H1 (cell line): Measurements from ENCODE around the gene SNAPC3. TPM values are rescaled to one million over a fixed set of nuclear protein-coding genes. Genes with fewer than 3 reads are reported as not detected.

Experiments
- BACH1 ChIP-seq: IDR thresholded peaks from 2 replicates; pipeline ENCODE4 v1.6.1; 2012; ENCODE audit warnings: low read length, improper control_type of control experiment
- BRCA1 ChIP-seq: IDR thresholded peaks from 2 replicates; pipeline ENCODE4 v1.6.1; 2012; ENCODE audit warnings: low read depth, low read length, improper control_type of control experiment
- EZH2 ChIP-seq: fragments of 200-600 bp; sonication (generic); IDR thresholded peaks from 2 replicates; pipeline ENCODE4 v1.7.1; 2012; ENCODE audit warnings: low read depth, mild to moderate bottlenecking, moderate library complexity, low read length, inconsistent platforms; ENCODE audit not compliant: severe bottlenecking
- GABPA ChIP-seq: IDR thresholded peaks from 2 replicates; pipeline ENCODE4 v1.6.1; 2011; ENCODE audit warnings: mild to moderate bottlenecking, low read length, moderate library complexity, borderline replicate concordance; ENCODE audit not compliant: insufficient read depth
- GTF2F1 ChIP-seq: IDR thresholded peaks from 2 replicates; pipeline ENCODE4 v1.6.1; 2012; ENCODE audit warnings: low read depth, low read length, improper control_type of control experiment, borderline replicate concordance
- HDAC2 ChIP-seq, 2 experiments: fragments of 300-600 bp in 1 of 2; sonication (generic) in 1 of 2; IDR thresholded peaks; 2 replicates each; pipeline ENCODE4 v1.6.1; 2011 to 2012; ENCODE audit warnings: low read depth in 2 of 2, low read length in 2 of 2, mild to moderate bottlenecking in 2 of 2, moderate library complexity in 2 of 2, borderline replicate concordance in 1 of 2, inconsistent platforms in 1 of 2
- HDAC6 ChIP-seq: IDR thresholded peaks from one replicate; pipeline ENCODE4 v1.7.1; 2012; ENCODE audit warnings: low read depth, mild to moderate bottlenecking, inconsistent platforms, low read length, moderate library complexity
- JUND ChIP-seq: IDR thresholded peaks from 2 replicates; pipeline ENCODE4 v1.6.1; 2011; ENCODE audit warnings: mild to moderate bottlenecking, improper control_type of control experiment, low read length
- KDM4A ChIP-seq: IDR thresholded peaks from one replicate; pipeline ENCODE4 v1.7.1; 2012; ENCODE audit warnings: low read depth, mild to moderate bottlenecking, moderate library complexity, low read length, inconsistent platforms; ENCODE audit not compliant: severe bottlenecking
- KDM5A ChIP-seq: fragments of 200-600 bp; IDR thresholded peaks from 2 replicates; pipeline ENCODE4 v1.7.1; 2012; ENCODE audit warnings: mild to moderate bottlenecking, low read length, inconsistent platforms, mixed read lengths
- MAFK ChIP-seq: IDR thresholded peaks from 2 replicates; pipeline ENCODE4 v1.6.1; 2012; ENCODE audit warnings: low read depth, mild to moderate bottlenecking, improper control_type of control experiment, low read length
- POLR2AphosphoS5 ChIP-seq: IDR thresholded peaks from 2 replicates; pipeline ENCODE4 v1.6.1; 2011; ENCODE audit warnings: low read depth, low read length
- RFX5 ChIP-seq: IDR thresholded peaks from 2 replicates; pipeline ENCODE4 v1.6.1; 2011; ENCODE audit warnings: low read depth, low read length, improper control_type of control experiment, borderline replicate concordance
- SAP30 ChIP-seq: fragments of 300-600 bp; sonication (generic); IDR thresholded peaks from 2 replicates; pipeline ENCODE4 v1.7.1; 2012; ENCODE audit warnings: low read length, moderate library complexity, mild to moderate bottlenecking, inconsistent platforms; ENCODE audit not compliant: insufficient read depth, insufficient replicate concordance
- SIN3A ChIP-seq, 2 experiments: IDR thresholded peaks in 1 of 2; conservative IDR thresholded peaks in 1 of 2; 2 replicates each; pipeline ENCODE4 v1.6.1; 2011 to 2012; ENCODE audit warnings: low read length in 2 of 2, improper control_type of control experiment in 1 of 2, low read depth in 1 of 2, mild to moderate bottlenecking in 1 of 2
- TAF7 ChIP-seq: optimal IDR thresholded peaks from 2 replicates; pipeline ENCODE3; 2011; ENCODE audit warnings: low read depth, mild to moderate bottlenecking, inconsistent platforms, low read length, moderate library complexity, borderline replicate concordance
- TBP ChIP-seq: IDR thresholded peaks from 2 replicates; pipeline ENCODE4 v1.6.1; 2011; ENCODE audit warnings: low read depth, low read length, improper control_type of control experiment
- TCF12 ChIP-seq: IDR thresholded peaks from 2 replicates; pipeline ENCODE4 v1.6.1; 2011; ENCODE audit warnings: low read depth, mild to moderate bottlenecking, low read length
- USF2 ChIP-seq: IDR thresholded peaks from 2 replicates; pipeline ENCODE4 v1.6.1; 2011; ENCODE audit warnings: low read length, improper control_type of control experiment
- YY1 ChIP-seq: IDR thresholded peaks from 2 replicates; pipeline ENCODE4 v1.6.1; 2011; ENCODE audit warnings: low read depth, mild to moderate bottlenecking, low read length
- polyA plus RNA-seq, 7 experiments: library from polyadenylated mRNA; depleted of rRNA in 3 of 7; stranded (reverse) in 5 of 7; unstranded in 2 of 7; fragments of >200 nt in 5 of 7; fragments of 200-250 nt in 2 of 7; gene quantifications; 1 replicate in 5 of 7; 2 replicates in 1 of 7; 4 replicates in 1 of 7; pipeline versions ENCODE4 v1.2.1 to v1.2.3, GENCODE V29; 2011 to 2013; ENCODE audit warnings: missing spikeins in 2 of 7, mixed read lengths in 2 of 7
- total RNA-seq: library from RNA; stranded (reverse); fragmentation: NEBNext Ultra II Directional; extraction: Animal tissue kit (Norgen Biotek cat#: 25700); gene quantifications from 2 replicates; pipeline ENCODE4 v1.2.1, GENCODE V29; 2021
- TF ChIP-seq, protein P1 (sequence below): IDR thresholded peaks from 2 replicates; pipeline ENCODE4 v1.6.1; 2011; ENCODE audit warnings: low read depth, mild to moderate bottlenecking, low read length; ENCODE audit not compliant: insufficient read depth

SNAPC3 gene
- total and polyA plus RNA-seq, 2 of the 8 experiments (the other 6 are each of a cell fraction or from before 2014, with no cell fraction given), result 11.9 to 25.8 TPM

- TF ChIP-seq USF2, result no peak
- TF ChIP-seq TBP, result no peak; the same call in none of the 2 replicates
- TF ChIP-seq GABPA, result no peak
- TF ChIP-seq POLR2AphosphoS5, result peak; percentile 80; the same call in 1 of the 2 replicates
- TF ChIP-seq TAF7, result no peak
- peak; percentile 56; the same call in 1 of the 2 replicates for TF ChIP-seq BRCA1
- TF ChIP-seq RFX5, result no peak
- TF ChIP-seq GTF2F1, result no peak
- no peak for TF ChIP-seq TCF12
- no peak for TF ChIP-seq MAFK
- TF ChIP-seq SIN3A (conservative IDR thresholded peaks at IDR 0.05 in 1 of 2, IDR thresholded peaks at IDR 0.05 in 1 of 2; ENCODE audit: low read depth in 1 of 2, low read length in 2 of 2), result peak in 1 of 2 experiments; percentile 51; a peak in 1 of 4 replicates
- TF ChIP-seq EZH2, result no peak
- TF ChIP-seq, protein P1, sequence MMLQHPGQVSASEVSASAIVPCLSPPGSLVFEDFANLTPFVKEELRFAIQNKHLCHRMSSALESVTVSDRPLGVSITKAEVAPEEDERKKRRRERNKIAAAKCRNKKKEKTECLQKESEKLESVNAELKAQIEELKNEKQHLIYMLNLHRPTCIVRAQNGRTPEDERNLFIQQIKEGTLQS, result no peak
- no peak for TF ChIP-seq BACH1
- TF ChIP-seq KDM5A, result 0 out of 2 replicates have a peak, but pooled peaks have one; percentile 39
- TF ChIP-seq HDAC6, result peak; percentile 36
- 0 out of 2 replicates have a peak, but pooled peaks have one; percentile 81 for TF ChIP-seq YY1
- peak; percentile 81 for TF ChIP-seq KDM4A
- no peak for TF ChIP-seq SAP30
- no peak for TF ChIP-seq JUND
- peak; percentile 90 to 91; a peak in 2 of 4 replicates for TF ChIP-seq HDAC2 (IDR thresholded peaks at IDR 0.05; ENCODE audit: borderline replicate concordance in 1 of 2, low read depth in 2 of 2, low read length in 2 of 2)
Measured at GRCh38 chr9:15422372-15423230, at the start of gene SNAPC3 (continued).
